GM19099 (cell line): ENCODE results near the gene FGFR4.
A peak's percentile ranks its signal among the peaks of the same experiment; 100 is the strongest.

ENCODE experiments used
- POLR2A ChIP-seq: IDR thresholded peaks from 3 replicates; pipeline ENCODE4 v1.6.1; 2011; ENCODE audit warnings: low read depth; ENCODE audit not compliant: insufficient read length; ENCODE audit errors: extremely low read depth

The FGFR4 gene

DNA sequence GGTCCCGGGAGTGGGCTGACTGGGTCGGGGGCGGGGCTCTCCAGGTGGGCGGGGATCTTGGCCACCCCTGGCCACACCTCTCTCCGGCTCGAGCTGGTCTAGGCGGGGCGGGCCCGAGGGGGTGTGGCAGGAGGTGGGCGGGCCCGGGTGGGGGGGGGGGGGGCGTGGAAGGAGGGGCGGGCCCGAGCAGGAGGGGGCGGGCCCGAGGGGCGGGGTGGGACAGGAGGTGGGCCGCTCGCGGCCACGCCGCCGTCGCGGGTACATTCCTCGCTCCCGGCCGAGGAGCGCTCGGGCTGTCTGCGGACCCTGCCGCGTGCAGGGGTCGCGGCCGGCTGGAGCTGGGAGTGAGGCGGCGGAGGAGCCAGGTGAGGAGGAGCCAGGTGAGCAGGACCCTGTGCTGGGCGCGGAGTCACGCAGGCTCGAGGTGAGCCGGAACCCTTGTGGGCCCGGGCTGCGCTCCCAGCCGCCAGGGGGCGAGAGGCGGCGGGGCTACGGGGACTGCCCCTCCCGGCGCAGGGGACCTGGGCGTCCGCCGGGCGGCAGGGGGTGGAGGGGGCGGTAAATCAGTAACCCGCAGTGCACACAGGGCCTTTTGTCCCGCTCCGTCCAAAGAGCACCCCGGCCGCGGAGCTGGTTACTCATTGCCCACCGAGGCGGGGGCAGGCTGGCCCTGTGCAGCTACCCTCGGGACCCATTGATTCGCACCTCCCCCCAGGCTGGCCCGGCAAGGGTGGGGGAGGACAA is at the start of gene FGFR4:
Gene FGFR4, plus strand, starts transcription at position 262 of the 744 bp plus-strand sequence. CDS start 2,688 bp downstream, outside the sequence.
- TF ChIP-seq POLR2A: peak; percentile 58

DNA sequence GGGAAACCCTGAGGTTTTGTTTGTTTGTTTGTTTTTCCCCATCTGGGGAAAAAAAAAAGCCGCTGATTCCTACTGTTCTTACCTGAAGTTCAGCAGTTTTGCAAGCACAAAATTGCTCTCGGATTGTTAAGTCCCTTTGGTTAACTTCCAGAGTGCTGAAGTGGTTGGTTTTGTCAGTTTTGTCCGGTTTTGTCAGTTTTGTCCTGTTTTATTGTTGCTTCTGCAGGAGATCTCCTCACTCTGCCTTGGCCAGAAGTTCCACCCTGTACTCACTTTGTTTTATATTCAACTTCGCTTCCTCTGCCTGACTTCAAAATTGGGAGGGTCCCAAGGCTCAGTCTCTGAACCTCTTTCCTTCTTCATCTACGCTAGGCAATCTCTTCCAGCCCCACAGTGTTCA is 49.8 kb upstream of the FGFR4 start:
- TF ChIP-seq POLR2A: no peak

DNA sequence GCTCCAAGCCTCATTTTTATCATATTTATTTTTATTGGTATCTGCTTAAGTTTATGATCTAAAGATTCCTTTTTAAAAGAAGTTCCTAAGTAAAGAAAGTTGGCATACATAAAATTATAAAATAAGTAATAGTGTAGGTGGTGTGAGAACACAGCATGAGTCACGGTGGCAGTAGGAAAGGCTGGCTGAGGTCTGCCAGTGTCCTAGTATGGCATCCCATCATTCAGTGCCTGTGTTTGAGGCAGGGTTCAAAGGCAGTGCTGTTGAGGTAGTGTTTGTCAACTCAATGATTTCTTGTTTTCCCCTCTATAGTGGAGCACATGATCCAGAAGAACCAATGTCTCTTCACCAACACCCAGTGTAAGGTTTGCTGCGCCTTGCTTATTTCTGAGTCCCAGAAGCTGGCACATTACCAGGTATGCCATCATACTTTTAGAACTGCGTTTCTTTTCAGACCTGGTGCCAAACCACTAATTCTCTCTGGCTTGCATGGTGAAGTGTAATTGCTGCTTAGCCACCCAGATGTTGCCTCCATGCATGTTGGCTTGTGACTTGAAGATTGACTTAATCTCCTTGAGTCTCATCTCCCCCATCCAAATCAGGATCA is 45.8 kb upstream of the FGFR4 start:
- TF ChIP-seq POLR2A: no peak

DNA sequence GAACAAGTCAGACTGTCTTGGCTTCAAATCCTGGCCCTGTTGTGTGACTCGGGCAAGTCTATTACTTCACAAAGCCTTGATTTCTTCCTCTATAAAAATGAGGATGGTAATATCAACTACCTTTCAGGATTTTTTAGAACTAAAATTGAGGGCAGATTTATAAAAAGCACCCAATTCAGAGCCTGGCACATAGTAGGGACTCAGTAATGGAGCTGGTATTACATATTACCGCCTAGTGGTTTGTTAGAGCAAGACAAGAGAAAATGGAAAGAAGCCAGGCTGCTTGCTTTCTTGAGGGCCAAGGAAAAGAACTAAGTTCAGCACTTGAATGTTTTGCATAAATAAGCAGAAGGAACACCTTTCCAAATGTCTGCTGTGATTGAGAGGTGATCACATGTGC is 44.8 kb upstream of the FGFR4 start:
- TF ChIP-seq POLR2A: no peak

DNA sequence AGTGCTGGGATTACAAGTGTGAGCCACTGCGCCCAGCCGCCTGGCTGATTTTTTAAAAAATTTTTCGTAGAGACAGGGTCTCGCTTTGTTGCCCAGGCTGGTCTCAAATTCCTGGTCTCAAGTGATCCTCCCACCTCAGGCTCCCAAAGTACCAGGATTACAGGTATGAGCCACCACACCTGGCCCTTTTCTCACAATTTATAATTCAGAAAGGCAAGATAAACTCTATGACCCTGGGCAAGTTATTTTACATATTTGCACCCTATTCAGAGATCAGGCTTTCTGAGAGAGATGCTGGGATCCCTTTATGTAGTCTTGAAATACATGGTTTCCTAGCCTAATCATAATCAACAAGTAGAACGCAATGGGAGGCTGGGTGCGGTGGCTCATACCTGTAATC is 43.6 kb upstream of the FGFR4 start:
- no peak for TF ChIP-seq POLR2A

DNA sequence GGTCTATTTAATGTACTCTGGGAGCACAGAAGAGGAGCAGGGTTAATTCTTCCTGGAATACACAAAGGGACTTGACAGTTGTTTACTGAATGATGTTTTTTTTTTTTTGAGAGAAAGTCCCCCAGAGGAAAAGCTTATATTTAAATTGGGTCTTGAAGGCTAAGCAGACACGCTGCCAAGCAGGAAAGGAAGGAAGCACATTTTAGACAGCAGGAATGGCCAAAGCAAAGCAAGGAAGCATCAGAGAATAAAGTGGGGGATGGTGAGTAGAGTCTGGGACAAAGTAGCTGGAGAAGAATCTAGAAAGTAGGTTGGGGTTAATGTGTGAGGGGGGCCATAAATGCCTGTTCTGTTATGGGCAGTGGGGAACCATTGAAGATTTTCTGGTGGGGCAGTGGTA is 42.8 kb upstream of the FGFR4 start:
- no peak for TF ChIP-seq POLR2A

DNA sequence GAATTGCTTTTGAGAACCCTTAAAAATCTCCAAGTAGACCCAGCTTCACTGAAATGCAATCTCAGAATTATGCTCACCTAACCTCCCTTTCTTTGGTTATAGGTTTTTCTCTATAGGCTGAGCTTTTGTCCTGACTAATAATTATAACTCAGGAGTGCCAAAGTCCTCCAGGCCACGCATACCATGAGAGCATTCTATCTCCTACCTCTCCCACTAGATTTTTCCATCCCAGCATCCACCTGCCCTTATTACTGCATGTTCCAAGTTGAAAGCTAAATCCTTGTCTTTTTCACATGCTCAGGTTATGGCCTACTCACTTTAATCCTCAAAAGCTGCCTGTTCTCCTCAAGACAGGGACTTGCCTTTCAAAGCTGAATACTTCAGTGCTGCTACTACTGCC is 42.1 kb upstream of the FGFR4 start:
- TF ChIP-seq POLR2A: no peak

DNA sequence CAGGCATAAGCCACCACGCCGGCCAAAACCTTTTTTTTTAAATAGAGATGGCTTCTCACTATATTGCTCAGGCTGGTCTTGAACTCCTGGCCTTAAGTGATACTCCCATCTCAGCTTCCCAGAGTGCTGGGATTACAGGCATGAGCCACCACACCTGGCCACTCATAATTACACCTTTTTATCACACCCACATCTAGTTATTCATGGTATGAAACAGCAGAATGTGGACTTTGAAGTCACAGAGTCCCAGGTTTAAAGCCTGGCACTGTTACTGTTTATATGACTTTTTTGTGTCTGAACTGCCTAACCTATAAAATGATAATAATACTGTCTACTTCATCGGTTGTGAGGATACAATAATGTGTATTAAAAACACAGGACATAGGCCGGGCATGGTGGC is 41.1 kb upstream of the FGFR4 start:
- TF ChIP-seq POLR2A: no peak

DNA sequence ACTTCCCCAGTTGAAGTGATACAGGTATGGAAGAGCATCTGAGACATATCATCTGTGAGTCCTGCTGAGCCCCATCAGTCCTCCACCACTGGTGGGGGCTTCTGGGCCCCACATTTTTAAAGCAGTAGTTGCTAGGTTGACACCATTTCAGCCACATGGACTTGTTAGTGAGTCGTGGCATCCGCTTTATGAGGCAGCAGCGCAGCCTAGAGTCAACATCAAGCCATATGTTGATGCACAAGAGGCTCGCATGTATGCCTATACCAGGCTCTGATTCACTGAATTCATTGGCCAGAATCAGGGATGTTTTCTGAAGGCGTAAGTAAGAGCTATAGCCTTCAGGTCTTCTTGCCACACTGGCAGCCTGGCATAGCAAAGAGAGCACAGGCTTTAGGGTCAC is 37.4 kb upstream of the FGFR4 start:
- no peak for TF ChIP-seq POLR2A

DNA sequence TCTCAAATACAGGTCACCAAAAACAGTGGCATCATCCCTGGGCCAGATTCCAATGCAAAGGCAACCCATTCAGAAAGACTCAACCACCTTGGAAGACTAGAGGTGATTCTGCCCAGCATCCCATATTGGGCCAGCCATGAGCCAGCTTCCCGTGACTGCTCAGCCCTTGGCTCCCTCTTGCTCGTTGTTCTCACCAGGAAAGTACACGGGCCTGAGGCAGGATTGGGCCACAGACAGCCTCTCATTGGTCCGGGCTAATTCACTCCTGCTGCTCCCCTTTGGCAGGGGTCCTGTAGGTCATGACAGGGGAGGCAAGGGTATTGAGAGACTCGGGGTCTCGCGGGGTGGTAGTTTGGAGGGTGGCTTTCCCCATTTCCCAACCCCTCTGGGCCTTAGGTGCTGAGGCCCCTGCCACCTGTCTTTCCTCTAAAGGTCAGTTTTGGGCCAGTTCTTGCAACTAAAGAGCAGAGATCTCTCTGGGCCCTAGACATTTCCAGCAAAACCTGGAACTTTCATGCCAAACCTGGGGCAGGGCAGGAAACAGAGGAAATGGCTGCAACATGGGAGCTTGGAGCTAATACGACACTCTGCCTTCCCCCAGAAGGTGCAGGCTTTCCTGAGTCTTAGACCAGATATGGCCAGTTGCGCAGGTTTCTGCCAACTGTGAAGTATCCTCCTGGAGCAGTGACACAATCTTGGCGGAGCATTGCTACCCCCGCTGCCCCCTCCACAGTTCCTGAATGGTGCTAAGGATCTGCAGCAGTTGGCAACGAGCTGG is 22.0 kb upstream of the FGFR4 start:
- no peak for TF ChIP-seq POLR2A

DNA sequence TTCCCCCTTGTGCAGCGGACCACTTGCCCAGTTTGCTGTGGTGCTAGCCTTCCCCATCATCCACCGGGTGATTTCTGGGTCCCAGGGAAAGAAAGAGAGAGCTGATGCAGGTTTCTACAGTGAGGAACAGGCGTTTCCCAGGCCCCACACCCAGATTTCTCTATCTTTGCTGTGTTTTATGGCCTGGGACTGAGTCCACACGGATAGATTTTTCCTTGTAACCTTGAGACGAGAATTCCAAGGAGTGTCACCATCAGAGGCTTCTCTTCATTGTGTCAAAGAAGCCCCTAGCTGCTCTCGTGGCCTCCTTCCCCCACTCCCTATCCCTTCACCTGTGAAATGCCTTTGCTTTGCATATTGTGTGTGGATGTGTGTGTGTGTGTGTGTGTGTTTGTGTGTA is 21.2 kb upstream of the FGFR4 start:
- no peak for TF ChIP-seq POLR2A

DNA sequence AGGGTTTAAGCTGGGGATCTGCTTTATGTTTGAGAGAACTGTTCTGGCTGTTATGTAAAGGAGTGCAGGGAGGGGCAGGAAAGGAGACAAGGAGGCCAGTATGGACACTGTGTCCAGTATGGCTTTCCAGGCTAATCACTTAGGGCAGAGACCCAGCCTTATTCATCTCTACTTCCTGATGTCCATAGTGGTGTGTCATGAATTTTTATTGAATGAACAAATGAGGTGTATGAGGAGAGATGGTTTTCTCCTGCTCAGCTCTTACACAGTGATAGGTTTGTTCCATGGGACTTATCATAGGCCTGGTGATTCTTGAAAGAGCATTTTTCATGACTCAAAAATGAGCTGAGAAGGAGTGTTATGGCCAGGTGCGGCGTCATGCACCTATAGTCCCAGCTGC is 20.5 kb upstream of the FGFR4 start:
- no peak for TF ChIP-seq POLR2A

DNA sequence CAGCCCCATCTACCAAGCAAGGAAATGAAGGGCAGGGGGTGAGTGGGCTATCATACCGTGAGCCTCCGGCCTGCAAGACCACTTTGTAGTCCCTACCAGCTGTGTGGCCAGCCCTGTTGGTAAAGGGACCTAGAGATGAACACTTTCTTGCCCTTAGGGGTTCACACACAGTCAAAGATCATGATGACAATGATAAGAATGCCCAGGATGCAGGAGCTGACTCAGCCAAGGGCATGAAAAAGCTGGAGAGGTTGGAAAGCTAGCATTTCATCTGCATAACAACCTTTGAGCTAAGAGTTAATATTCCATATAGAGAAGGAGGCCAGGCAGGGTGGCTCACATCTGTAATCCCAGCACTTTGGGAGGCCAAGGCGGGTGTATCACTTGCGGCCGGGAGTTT is 19.2 kb upstream of the FGFR4 start:
- TF ChIP-seq POLR2A: no peak

DNA sequence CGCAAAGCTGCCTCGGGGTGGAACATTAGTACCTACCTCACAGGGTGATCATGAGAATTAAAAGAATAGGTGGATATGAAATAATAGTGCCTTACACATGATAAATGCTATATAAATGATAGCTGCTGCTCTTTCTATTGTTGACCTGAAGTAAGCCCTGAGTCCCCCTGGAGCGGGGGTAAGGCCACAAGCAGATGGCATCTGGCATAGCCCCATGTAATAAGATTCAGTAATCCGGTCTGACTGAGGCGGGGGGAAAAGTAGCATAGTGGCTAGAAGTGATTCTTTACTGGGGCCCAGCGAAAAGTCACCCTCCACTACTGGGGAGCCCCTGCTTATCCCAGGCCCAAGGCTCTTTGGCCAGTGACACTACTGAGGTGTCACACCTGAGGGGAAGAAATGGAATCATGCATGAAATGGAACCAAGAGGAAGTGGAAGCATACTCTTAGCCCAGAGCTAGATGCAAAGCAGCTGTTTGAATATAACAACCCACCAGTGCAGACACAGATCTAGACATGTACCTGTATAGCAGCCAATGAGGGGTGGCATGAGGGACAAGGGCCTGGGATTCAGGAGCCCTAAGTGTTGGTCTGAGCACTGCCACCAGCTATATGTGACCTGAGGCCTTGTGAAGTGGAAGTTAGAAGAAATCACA is 16.1 kb upstream of the FGFR4 start:
- no peak for TF ChIP-seq POLR2A

DNA sequence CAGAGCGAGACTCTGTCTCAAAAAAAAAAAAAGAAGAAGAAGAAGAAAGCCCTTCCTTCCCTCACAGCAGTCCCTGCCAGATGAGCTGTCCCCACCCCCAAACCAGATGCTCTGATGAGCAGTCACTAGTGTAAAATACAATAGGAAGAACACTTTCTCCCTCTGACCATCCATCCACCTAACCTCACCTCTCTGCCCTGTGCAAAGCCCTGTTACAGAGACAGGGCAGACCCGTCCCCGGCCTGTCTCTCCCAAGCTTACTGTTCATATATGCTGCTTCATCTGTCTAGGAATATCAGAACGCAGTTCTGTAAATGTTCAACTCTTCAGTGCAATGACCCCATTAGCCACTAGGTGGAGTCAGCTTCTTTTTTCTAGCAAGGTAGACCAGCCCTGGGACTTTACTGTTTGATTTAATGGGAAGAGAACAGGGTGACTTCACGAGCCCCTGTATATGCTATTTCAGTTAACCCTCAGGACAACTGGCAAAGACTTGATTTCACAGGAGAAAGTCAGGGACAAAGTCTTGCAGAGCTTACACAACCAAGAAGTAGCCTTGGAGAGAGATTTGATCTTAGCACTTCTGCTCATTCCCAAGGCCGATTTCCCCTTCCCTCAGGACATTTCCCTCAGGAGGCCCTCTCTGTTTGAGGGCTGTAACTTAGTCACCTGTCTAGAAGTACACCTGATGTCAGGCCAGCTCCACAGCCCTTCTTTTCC is 14.9 kb upstream of the FGFR4 start:
- no peak for TF ChIP-seq POLR2A
